GM20000 (cell line): ENCODE data around the gene XKRX.

ENCODE experiments used
- DNase-seq: peaks from one replicate; pipeline ENCODE4 v3.0.0; 2012; ENCODE audit warnings: low spot score
- TF ChIP-seq, protein P1 (sequence below): IDR thresholded peaks from 2 replicates; pipeline ENCODE4 v1.5.1; 2012; ENCODE audit warnings: mild to moderate bottlenecking, control low read depth; ENCODE audit errors: extremely low read depth, missing control alignments

Gene XKRX

GRCh38 chrX:100928660-100929613, at the start of gene XKRX:
TSS of gene XKRX (minus strand) at chrX:100928917. CDS start at chrX:100928304, 613 bp downstream.
- DNase-seq, result peak; percentile 25
- TF ChIP-seq, protein P1, sequence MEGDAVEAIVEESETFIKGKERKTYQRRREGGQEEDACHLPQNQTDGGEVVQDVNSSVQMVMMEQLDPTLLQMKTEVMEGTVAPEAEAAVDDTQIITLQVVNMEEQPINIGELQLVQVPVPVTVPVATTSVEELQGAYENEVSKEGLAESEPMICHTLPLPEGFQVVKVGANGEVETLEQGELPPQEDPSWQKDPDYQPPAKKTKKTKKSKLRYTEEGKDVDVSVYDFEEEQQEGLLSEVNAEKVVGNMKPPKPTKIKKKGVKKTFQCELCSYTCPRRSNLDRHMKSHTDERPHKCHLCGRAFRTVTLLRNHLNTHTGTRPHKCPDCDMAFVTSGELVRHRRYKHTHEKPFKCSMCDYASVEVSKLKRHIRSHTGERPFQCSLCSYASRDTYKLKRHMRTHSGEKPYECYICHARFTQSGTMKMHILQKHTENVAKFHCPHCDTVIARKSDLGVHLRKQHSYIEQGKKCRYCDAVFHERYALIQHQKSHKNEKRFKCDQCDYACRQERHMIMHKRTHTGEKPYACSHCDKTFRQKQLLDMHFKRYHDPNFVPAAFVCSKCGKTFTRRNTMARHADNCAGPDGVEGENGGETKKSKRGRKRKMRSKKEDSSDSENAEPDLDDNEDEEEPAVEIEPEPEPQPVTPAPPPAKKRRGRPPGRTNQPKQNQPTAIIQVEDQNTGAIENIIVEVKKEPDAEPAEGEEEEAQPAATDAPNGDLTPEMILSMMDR, result no peak

- TF ChIP-seq, protein P1, result no peak
- no peak for DNase-seq
These were observed 47.5 kb upstream of the XKRX start for GRCh38 chrX:100976211-100976610.

- DNase-seq, result no peak
- TF ChIP-seq, protein P1, result no peak
These were observed 46.5 kb upstream of the XKRX start for GRCh38 chrX:100975212-100975611.

GRCh38 chrX:100973411-100973810, 44.7 kb upstream of the XKRX start:
- TF ChIP-seq, protein P1, result no peak
- no peak for DNase-seq

DNA sequence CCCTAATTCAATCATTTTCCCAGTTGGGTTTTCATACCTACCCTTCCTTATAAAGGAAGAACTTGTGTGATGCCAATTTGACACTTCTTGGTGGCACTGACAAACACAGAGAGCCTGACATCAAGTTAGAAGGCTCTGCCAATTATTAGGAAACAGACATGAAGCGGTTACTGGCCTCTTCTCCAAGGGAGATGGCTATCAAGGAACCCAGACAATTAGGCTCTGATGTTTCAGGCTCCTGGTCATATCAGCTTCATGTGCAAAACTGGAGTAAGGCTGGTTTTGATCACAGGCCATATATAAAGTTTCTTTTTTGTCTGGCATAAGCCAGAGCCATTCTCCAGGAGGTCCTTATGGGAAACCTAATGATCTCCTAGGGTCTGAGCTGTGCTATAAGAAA, 41.2 kb upstream of the XKRX start:
- TF ChIP-seq, protein P1, result no peak
- DNase-seq, result no peak

GRCh38 chrX:100969408-100969807, 40.7 kb upstream of the XKRX start, which contains the start of gene ARL13A:
TSS of gene ARL13A (plus strand) at chrX:100969708. CDS start at chrX:100973690, 3,982 bp downstream.
- no peak for DNase-seq
- TF ChIP-seq, protein P1, result no peak

GRCh38 chrX:100964362-100964761, 35.6 kb upstream of the XKRX start:
- DNase-seq, result no peak
- TF ChIP-seq, protein P1, result no peak
